NB4 (cell line): ENCODE measurements around the gene CDK5R2.

Experiments
- DNase-seq: peaks from one replicate; pipeline ENCODE4 v3.0.0; 2010; ENCODE audit warnings: low read depth
- H3K4me3 ChIP-seq: one replicate; pipeline ENCODE4 v1.5.1; 2011; ENCODE audit warnings: mild to moderate bottlenecking, low read depth, low read length, moderate library complexity
- CTCF ChIP-seq: IDR thresholded peaks from one replicate; pipeline ENCODE4 v1.5.1; 2012; ENCODE audit warnings: low read depth, low read length
- MYC ChIP-seq: IDR thresholded peaks from 2 replicates; pipeline ENCODE4 v1.6.1; 2011; ENCODE audit warnings: low read depth, low read length
- POLR2A ChIP-seq: IDR thresholded peaks from 2 replicates; pipeline ENCODE4 v1.6.1; 2011; ENCODE audit warnings: mild to moderate bottlenecking; ENCODE audit not compliant: insufficient read length; ENCODE audit errors: extremely low read depth
- TF ChIP-seq, protein P1 (sequence below): IDR thresholded peaks from 2 replicates; pipeline ENCODE4 v1.6.1; 2011; ENCODE audit warnings: low read depth, low read length

Gene CDK5R2

DNA sequence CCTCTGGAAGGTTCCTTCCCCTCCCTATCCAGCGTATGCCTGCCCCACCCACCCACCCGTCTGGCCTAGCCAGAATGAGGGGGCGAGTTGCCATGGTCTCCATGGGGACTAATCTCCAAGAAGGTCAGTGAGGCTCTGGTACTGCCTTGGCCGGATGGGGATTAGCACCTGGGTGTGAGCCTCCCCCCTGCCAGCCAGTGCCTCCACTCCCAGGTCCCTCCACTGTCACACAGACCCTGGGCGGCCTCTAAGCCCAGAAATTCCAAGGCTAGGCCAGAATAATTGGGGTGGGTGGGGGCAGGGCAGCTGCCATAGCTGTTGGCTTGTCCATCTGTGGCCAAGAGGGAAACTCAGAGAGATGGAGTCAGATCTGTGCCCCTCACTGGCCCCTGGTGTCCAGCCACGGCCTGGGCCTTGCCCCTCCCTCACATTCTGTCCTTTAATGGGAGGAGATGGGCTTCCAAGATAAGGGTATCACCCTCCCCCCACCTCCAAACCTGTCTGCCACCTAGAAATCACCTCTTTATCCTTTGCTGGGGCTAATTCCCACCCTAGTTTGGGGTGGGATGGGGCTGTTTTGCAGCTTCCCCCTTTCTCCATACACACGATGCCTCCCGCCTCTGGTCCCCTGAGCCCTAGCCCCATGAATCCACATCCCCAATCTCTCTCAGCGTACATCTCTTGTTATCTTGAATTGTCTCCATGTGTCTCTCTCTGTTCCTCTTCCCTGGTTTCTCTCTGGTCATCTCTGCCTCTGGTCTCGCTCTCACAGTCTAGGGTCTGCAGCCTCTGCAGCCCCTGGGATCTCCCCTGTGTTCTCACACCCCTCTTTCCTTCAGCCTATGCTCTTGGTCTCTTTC, 39.8 kb downstream of the CDK5R2 start:
- no peak for DNase-seq
- no peak overlapping the region for H3K4me3 ChIP-seq
- TF ChIP-seq CTCF (no peak), POLR2A (no peak), MYC (no peak)
- TF ChIP-seq, protein P1, sequence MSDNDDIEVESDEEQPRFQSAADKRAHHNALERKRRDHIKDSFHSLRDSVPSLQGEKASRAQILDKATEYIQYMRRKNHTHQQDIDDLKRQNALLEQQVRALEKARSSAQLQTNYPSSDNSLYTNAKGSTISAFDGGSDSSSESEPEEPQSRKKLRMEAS, result no peak

DNA sequence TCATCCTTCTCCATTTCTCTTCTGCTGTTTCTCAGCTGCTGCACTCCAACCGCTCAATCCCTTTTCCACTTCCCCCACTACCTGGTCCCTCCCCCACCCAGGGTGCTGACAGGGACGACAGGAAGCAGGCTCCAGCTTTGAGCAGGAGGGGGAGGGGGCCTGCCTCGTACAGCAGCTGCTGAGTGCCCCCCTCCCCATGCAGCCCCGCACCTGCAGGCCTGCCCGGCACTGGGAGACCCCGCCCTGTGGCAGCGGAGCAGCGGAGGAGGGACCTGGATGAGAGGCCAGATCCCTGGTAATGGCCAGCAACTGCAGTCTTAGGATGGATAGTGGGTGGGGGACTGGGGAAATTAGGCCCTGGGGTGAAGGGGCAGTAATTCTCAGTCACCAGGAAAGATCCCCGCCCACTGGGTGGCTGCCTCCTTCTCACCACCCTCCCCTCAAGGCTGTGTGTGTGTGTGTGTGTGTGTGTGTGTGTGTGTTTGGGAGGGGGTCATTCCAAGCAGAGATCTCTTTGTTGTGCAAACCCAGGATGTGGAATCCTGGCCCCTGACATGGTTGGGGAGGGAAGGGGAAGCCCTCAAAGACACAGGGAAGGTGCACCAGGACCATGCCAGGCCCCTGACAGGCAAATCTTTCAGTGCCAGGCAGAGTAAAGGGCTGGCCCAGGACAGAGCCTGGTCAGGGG, 40.6 kb downstream of the CDK5R2 start:
- no peak for DNase-seq
- no peak overlapping the region for H3K4me3 ChIP-seq

DNA sequence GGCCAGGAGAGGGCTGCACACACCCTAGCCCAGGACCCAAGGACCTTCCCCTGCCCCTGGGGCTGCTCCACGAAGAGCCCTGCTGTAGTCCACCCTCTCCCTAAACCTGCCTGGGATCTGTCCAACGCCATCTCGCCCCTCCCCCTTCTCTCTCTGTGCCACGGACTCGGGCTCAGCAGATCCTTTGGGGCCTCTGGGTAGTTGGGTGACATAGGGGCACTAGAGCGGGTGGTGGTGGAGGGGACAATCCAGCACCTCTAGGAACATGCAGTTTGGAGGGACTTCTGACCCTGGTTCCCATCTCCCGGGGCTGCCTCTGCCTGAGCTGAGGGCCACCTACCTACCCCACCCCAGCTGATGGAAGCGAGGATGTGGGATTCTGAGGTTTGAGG, 41.1 kb downstream of the CDK5R2 start:
- no peak overlapping the region for H3K4me3 ChIP-seq
- TF ChIP-seq POLR2A (no peak), CTCF (no peak), MYC (no peak)
- TF ChIP-seq, protein P1, result no peak
- DNase-seq, result no peak

More for the DNA sequence above, 40.6 kb downstream of the CDK5R2 start:
- TF ChIP-seq MYC, result no peak
- TF ChIP-seq CTCF, result no peak
- no peak for TF ChIP-seq POLR2A
- TF ChIP-seq, protein P1, result no peak

DNA sequence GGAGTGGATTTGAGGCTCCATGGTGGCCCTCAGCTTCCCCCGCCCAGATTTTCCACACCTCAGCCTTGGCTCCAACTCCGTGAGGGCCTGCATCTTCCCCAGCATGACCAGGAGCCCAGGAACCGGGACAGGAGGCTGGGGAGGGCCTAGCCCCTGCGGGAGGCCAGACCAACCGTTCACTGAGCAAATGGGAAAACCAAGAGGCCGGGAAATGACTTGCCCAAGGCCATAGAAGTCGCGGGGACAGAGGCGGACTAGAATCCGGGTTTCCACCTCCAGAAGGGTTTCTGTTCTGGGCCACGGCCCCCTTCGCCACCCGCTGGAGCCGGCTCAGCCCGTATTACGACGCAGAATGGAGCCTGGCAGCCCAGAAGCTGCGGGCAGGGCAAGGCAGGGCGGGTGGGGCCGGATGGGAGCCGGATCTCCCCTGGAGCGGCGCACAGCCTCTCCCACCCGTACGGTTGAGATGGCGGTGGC, 41.7 kb downstream of the CDK5R2 start:
- TF ChIP-seq, protein P1, result no peak
- TF ChIP-seq CTCF, result no peak
- DNase-seq, result no peak
- no peak overlapping the region for H3K4me3 ChIP-seq

GRCh38 chr2:219001577-219002394, 42.3 kb downstream of the CDK5R2 start:
- no peak for DNase-seq
- no peak overlapping the region for H3K4me3 ChIP-seq
- TF ChIP-seq POLR2A (no peak), MYC (no peak), CTCF (no peak)
- TF ChIP-seq, protein P1, result no peak
